Measurements from ENCODE around the gene ARRB1. TPM values are rescaled to one million over a fixed set of nuclear protein-coding genes. Genes with fewer than 3 reads are reported as not detected.

The ARRB1 gene
- total RNA-seq, 1 experiment from 2014 or later: 24.2 TPM

MicroRNAs within 50 kb of the gene (microRNA counts, 767-probe panel; counts per million panel counts)
- not detected for microRNA hsa-miR-326

Small RNA genes lying within 50 kb of the gene (microRNA-seq; reads per million reads assigned to microRNA genes)
- 6.8 reads per million, percentile 17 among the genes with 10 or more reads in this experiment for gene MIR326 (ENCODE audit: borderline number of aligned reads)

Other genes starting within 250 kb of the ARRB1 start
- 0.81 TPM for gene SLCO2B1, start 200.6 kb downstream of the ARRB1 start, total RNA-seq (2021; ENCODE audit: unreplicated experiment)
- 0.12 TPM for gene TPBGL, start 110.9 kb downstream of the ARRB1 start, total RNA-seq (2021; ENCODE audit: unreplicated experiment)
- gene RPS3, start 47.9 kb upstream of the ARRB1 start, total RNA-seq (2021; ENCODE audit: unreplicated experiment): 4,109 TPM
- 1.7 TPM for gene KLHL35, start 81.5 kb upstream of the ARRB1 start, total RNA-seq (2021; ENCODE audit: unreplicated experiment)
- 27.5 TPM for gene GDPD5, start 174.3 kb upstream of the ARRB1 start, total RNA-seq (2021; ENCODE audit: unreplicated experiment)
- gene SERPINH1, start 210.6 kb upstream of the ARRB1 start, total RNA-seq (2021; ENCODE audit: unreplicated experiment): 84.9 TPM